Smooth muscle cell of trachea (primary cell): Measurements from ENCODE around the gene OR52K2. TPM values are rescaled to one million over a fixed set of nuclear protein-coding genes. Genes with fewer than 3 reads are reported as not detected.

Experiments used
- total RNA-seq: library from RNA; depleted of rRNA; stranded (reverse); fragments of >200 nt; gene quantifications from 2 replicates; pipeline ENCODE4 v1.2.1, GENCODE V29; 2014

The OR52K2 gene
- not detected in 2 replicates for total RNA-seq

GRCh38 chr11:4448995-4449394, at the start of gene OR52K2:
OR52K2 (plus strand) TSS chr11:4449295; CDS start chr11:4449340, 45 bp downstream.

GRCh38 chr11:4482445-4482844, 33.4 kb downstream of the OR52K2 start, which contains the start of gene OR52K1:
OR52K1 (plus strand) TSS chr11:4482646; CDS start chr11:4488901, 6,255 bp downstream.

Other genes starting within 250 kb of the OR52K2 start
- gene OR52B4, start 80.9 kb upstream of the OR52K2 start, total RNA-seq: not detected in 2 replicates
- 24.4 and 26.1 TPM in 2 replicates for gene TRIM21, start 55.6 kb upstream of the OR52K2 start, total RNA-seq
- under 0.01 TPM in 1 of 2 replicates, not detected in the other for gene OR52K1, start 33.4 kb downstream of the OR52K2 start, total RNA-seq
- gene OR52M1, start 95.9 kb downstream of the OR52K2 start, total RNA-seq: not detected in 2 replicates
- gene OR52I2, start 132.4 kb downstream of the OR52K2 start, total RNA-seq: not detected in 2 replicates
- not detected in 2 replicates for gene OR52I1, start 144.7 kb downstream of the OR52K2 start, total RNA-seq
- 13.5 and 13.9 TPM in 2 replicates for gene TRIM68, start 158.9 kb downstream of the OR52K2 start, total RNA-seq
- gene OR51D1, start 188.2 kb downstream of the OR52K2 start, total RNA-seq: not detected in 2 replicates
- gene OR51E1, start 194.7 kb downstream of the OR52K2 start, total RNA-seq: not detected in 2 replicates
- not detected in 2 replicates for gene OR51E2, start 248.6 kb downstream of the OR52K2 start, total RNA-seq